KG1 (cell line): ENCODE results near the gene ARHGAP6.
"Not testable (repeated sequence)": the region's sequence is repeated elsewhere in the genome, so short reads cannot be mapped to it uniquely, and the experiment has no call there.

ENCODE experiments used
- DNase-seq: peaks from one replicate; lab custom pipeline; 2025; lab: John Stamatoyannopoulos, UW

Gene ARHGAP6

DNA sequence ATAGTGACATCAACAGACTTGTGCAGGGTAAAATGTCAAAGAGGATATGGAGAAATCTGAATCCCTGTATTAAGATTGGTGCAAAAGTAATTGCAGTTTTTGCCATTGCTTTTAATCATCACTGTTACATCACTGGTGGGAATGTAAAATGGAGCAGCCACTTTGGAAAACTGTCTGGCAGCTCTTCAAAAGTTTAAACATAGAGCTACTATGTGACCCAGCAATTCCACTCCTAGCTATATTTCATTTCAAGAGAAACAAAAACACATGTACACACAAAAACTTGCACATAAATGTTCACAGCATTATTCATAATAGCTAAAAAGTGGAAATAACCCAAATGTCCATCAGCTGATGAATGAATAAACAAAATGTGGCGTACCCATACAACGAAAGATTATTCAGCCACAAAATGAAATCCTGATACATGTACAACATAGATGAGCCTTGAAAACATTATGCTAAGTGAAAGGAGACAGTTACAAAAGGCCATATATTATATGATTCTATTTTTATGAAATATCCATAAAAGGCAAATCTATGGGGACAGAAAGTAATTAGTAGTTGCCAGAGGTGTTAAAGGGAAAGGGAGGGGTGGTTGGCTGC is 266.1 kb downstream of the ARHGAP6 start:
- no peak for DNase-seq

DNA sequence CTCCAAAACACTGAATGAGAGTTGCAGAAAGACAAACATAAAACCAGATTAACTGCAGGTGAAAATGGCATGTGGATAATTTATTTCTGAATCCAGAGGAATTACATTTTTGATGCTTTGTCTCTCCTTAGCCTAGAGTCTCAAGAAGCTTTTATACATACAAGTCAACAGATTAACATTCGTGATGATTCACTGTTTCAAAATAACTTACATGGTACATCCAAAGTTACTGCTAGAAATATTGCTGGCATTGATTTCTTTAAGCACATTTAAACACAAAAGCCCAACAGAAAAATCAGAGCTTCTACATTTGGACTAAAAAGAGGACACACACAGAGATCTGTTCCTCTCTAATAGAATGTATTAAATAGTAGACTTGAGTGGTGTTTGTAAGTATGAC is 266.9 kb downstream of the ARHGAP6 start:
- DNase-seq, result no peak

- DNase-seq, result no peak
These were observed 267.6 kb downstream of the ARHGAP6 start for GRCh38 chrX:11398139-11398538.

DNA sequence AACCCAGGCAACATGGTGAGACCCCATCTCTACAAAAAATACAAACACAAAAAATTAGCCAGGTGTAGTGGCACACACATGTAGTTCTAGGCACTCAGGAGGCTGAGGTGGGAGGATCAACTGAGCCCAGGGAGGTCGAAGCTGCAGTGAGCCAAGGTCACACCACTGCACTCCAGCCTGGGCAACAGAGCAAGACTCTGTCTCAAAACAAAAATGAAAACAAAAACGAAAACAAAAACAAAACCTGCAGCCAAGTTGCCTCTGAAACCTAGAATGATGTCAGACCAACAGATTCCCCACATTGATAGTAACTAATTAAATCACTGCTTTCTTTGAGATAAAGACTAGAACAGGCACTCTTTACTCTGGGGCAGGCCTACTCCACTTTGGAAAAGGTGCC is 268.0 kb downstream of the ARHGAP6 start:
- DNase-seq, result no peak

- DNase-seq, result no peak
These were observed 269.9 kb downstream of the ARHGAP6 start for GRCh38 chrX:11395859-11396258.

GRCh38 chrX:11393949-11394654 is 271.6 kb downstream of the ARHGAP6 start:
- no peak for DNase-seq

GRCh38 chrX:11386812-11387211 is 278.9 kb downstream of the ARHGAP6 start:
- DNase-seq, result no peak

- no peak for DNase-seq
These were observed 279.7 kb downstream of the ARHGAP6 start for GRCh38 chrX:11386001-11386523.

DNA sequence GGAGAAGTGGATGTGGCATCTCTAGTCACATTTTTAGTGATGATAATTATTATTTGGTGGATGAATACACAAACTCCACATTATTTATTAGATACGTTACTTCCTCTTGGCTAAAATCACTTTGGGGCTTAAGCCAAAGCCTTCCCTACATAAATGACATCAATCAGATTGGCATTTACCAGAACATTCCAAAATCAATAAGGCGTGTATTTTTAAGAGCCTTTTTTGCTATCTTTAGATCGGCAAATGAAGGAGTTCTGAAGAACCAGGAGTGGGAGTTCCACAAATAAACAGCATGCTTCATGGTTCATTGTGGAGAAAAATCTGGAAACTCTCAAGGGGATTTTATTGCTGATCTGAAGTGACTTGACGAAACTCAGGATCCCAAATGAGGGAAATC is 282.8 kb downstream of the ARHGAP6 start:
- no peak for DNase-seq

- no peak for DNase-seq
These were observed 284.3 kb downstream of the ARHGAP6 start for GRCh38 chrX:11381464-11381863.

DNA sequence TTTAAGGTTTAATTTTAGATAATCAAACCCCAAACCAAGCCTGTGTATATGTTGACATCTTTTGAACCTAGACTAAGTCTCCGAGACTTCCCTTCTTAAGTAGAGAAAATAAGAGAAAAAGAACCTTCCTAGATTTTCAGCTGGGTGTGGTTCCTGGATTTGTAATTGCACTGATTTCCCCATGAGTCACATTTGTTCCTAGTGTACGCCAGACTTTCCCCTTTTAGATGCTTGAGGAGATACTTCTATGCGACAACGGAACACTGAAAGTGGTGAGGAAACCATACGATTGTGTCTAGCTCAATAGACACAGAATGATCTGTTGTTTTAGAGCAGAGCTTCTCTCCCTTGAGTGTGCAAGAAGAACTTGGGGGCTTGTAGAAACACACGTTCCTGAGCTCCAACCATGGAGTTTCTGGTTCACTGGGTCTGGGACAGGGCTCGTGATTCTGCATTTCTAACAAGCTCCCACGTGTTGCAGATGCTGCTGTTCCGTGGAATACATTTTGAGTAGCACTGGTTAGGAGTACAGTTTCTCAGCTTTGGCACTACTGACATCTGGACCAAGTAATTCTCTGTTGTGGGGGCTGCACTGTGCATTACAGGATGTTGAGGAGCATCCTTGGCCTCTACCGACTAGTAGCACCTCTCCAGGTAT is 285.4 kb downstream of the ARHGAP6 start:
- no peak for DNase-seq

GRCh38 chrX:11376163-11376562 is 289.6 kb downstream of the ARHGAP6 start:
- no peak for DNase-seq

- no peak for DNase-seq
These were observed 290.1 kb downstream of the ARHGAP6 start for GRCh38 chrX:11375614-11376119.

DNA sequence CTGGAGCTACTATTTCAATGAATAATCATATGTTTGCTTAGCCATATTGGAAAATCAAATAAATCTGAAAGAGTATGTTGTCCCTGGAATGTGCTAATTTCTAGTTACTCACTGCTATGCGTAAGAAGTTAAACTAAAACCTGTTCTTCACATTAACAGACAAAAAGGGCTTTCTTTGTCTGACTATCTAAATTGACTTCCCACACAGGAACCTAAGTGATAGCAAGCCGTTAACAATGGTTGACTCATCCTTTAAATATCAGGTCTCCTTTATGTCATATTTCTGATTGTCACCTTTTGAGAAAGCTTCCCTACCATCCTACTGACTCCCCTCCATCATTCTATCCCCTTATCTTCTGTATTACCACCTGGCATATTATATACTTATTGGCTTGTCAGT is 291.1 kb downstream of the ARHGAP6 start:
- no peak for DNase-seq

DNA sequence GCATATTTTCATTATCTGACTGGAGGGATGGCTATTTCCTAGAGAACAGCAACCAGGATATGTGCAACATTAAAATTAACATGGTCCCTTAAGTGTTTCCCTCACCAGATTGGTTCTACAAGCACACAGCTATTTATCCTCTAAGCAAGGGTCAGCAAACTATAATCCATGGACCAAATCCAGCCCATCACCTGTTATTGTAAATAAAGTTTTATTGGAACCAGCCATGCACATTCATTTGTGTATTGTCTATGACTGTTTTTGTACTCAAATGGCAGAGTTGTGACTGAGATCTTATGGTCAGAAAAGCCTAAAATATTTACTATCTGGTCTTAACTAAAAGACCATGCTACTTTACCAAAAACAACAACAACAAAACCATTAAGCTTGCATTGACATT is 294.6 kb downstream of the ARHGAP6 start:
- no peak for DNase-seq

- DNase-seq, result no peak
These were observed 297.9 kb downstream of the ARHGAP6 start for GRCh38 chrX:11367609-11368430.

DNA sequence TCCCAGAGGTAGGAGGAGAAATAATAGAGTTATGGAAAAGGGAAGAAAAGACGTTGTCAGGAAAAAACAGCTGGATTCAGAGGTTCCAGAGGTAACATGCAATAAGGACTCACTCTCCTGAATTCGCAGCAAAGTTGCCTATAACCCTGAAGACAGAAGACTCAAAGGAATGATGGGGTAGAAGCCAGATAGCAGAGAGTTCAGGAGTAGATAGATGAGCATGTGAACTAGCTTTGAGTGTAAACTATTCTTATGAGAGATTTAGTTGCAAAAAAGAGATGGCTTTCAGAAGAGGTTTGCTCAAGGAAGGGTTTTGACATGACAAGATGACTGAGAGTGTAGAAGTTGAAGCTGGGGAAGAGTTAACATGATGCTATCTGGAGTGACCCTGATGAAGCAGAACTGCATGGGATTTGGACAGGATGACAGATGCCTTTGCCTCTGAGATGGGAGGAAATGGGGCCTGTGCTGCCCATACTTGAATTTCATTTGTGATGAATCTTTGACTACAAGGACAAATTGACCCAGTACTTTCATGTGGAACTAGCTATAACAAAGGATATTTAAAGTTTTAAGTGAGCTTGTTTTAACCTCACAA is 298.6 kb downstream of the ARHGAP6 start:
- DNase-seq, result no peak

DNA sequence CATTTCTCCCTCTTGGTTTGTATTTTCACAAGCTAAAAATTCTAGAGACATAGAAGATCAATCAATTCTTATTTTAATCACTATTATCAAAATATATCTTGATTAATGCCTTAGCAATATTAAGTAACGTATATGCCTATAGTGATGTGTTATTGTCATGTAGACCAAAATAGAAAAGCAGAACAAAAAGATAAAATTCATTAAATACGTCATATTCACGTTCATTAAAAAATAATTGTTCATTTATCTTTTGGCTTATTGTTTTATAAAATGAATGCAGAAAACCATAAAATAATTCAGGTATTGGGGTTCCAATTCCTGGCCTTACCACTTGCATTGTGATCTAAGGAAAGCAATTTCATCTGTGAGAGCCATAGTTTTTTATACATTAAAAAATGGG is 300.3 kb downstream of the ARHGAP6 start:
- DNase-seq, result no peak

GRCh38 chrX:11364835-11365234 is 300.9 kb downstream of the ARHGAP6 start:
- DNase-seq, result no peak

DNA sequence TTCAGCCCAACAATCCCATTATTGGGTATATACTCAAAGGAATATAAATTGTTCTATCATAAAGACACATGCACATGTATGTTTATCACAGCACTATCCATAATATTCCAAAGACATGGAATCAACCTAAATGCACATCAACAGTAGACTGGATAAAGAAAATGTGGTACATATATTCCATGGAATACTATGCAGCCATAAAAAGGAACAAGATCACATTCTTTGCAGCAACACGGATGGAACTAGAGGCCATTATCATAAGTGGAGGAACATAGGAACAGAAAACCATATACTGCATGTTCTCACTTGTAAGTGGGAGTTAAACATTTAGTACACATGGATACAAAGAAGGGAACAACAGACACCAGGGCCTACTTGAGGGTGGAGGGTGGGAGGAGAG is 301.9 kb downstream of the ARHGAP6 start:
- DNase-seq, result not testable (repeated sequence)

GRCh38 chrX:11363069-11363594 is 302.6 kb downstream of the ARHGAP6 start:
- DNase-seq, result no peak
